HG03097 (cell line): ENCODE data around the gene TAS2R1.
"Not testable (repeated sequence)": the region's sequence is repeated elsewhere in the genome, so short reads cannot be mapped to it uniquely, and the experiment has no call there.

Experiments used
- ATAC-seq: cut with Tn5 transposase; IDR thresholded peaks from one replicate; pipeline ENCODE4 v1.9.1; 2021; ENCODE audit not compliant: unreplicated experiment, low FRiP score

TAS2R1 gene

GRCh38 chr5:9624196-9624947, 5.8 kb downstream of the TAS2R1 start:
- ATAC-seq = no peak

- ATAC-seq = no peak
These were observed 6.5 kb downstream of the TAS2R1 start for GRCh38 chr5:9623661-9624060.

GRCh38 chr5:9622971-9623421, 7.2 kb downstream of the TAS2R1 start:
- ATAC-seq = no peak

- no peak for ATAC-seq
These were observed 8.7 kb downstream of the TAS2R1 start for GRCh38 chr5:9621379-9621903.

GRCh38 chr5:9619331-9620092, 10.6 kb downstream of the TAS2R1 start:
- no peak for ATAC-seq

GRCh38 chr5:9617739-9618504, 12.2 kb downstream of the TAS2R1 start:
- ATAC-seq = no peak

- no peak for ATAC-seq
These were observed 12.9 kb downstream of the TAS2R1 start for GRCh38 chr5:9617221-9617620.

- no peak for ATAC-seq
These were observed 14.8 kb downstream of the TAS2R1 start for GRCh38 chr5:9615331-9615730.

- no peak for ATAC-seq
These were observed 16.8 kb downstream of the TAS2R1 start for GRCh38 chr5:9613360-9613759.

- ATAC-seq = no peak
These were observed 19.2 kb downstream of the TAS2R1 start for GRCh38 chr5:9610969-9611368.

- no peak for ATAC-seq
These were observed 19.8 kb downstream of the TAS2R1 start for GRCh38 chr5:9610364-9610763.

GRCh38 chr5:9608093-9608492, 22.1 kb downstream of the TAS2R1 start:
- ATAC-seq = no peak

GRCh38 chr5:9605041-9605838, 24.9 kb downstream of the TAS2R1 start:
- no peak for ATAC-seq

GRCh38 chr5:9604416-9604815, 25.7 kb downstream of the TAS2R1 start:
- no peak for ATAC-seq

- ATAC-seq = no peak
These were observed 29.0 kb downstream of the TAS2R1 start for GRCh38 chr5:9601055-9601739.

- no peak for ATAC-seq
These were observed 30.8 kb downstream of the TAS2R1 start for GRCh38 chr5:9599391-9599790.

GRCh38 chr5:9598329-9598728, 31.8 kb downstream of the TAS2R1 start:
- ATAC-seq = not testable (repeated sequence)

GRCh38 chr5:9597322-9597721, 32.8 kb downstream of the TAS2R1 start:
- ATAC-seq = not testable (repeated sequence)

- ATAC-seq = no peak
These were observed 33.3 kb downstream of the TAS2R1 start for GRCh38 chr5:9596824-9597223.
